Pulmonary artery endothelial cell (primary cell): Measurements from ENCODE around the gene PTPN7. TPM values are rescaled to one million over a fixed set of nuclear protein-coding genes. Genes with fewer than 3 reads are reported as not detected.
A peak's percentile ranks its signal among the peaks of the same experiment; 100 is the strongest.
"Not testable (repeated sequence)": the region's sequence is repeated elsewhere in the genome, so short reads cannot be mapped to it uniquely, and the experiment has no call there.

ENCODE experiments used
- DNase-seq: peaks from one replicate; pipeline ENCODE4 v3.0.0-alpha.2; 2011; ENCODE audit warnings: low read depth, low spot score
- total RNA-seq: library from RNA; depleted of rRNA; stranded (reverse); fragments of >200 nt; gene quantifications from 2 replicates; pipeline ENCODE4 v1.2.3, GENCODE V29; 2014

The PTPN7 gene
- total RNA-seq, 1 donor from 2014 or later: 0.40 TPM

DNA sequence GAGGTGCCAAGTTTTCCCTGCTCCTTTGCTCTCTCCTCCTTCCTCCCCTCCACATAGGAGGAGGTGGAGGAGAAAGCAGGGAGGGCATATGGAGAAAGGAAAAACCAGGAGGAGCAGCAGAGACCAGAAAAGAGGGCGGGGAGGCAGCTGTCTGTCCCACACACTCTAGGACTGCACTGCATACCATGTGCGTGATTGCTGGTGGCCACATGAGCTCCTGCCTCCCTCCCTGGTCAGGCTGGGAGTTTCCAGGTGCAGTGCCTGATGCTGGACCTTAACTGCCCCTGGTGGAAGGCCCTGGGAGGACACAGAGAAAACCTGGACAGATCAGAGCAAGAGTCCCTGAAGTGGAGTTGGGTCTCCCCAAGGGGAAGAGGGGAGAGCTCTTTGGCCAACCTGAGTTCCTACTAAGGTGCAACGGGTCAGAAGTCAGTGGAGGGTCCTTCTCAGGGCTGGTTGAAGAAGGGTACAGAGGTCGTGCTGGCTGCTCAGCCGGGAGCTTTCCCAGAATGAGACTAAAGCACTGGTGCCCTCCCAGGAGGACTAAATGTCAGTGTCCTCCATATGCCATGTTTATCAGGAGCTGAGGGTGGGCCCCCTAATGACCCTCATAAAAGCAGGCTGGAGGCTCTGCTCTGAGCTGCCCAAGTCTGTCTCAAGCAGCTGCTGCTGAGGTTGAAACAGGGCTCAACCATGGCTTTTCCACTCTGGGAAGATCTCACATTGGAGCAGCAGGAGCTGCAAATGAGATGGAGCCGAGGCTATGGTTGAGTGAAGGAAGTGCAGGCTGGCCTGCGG lies 29.7 kb upstream of the PTPN7 start:
- no peak for DNase-seq

DNA sequence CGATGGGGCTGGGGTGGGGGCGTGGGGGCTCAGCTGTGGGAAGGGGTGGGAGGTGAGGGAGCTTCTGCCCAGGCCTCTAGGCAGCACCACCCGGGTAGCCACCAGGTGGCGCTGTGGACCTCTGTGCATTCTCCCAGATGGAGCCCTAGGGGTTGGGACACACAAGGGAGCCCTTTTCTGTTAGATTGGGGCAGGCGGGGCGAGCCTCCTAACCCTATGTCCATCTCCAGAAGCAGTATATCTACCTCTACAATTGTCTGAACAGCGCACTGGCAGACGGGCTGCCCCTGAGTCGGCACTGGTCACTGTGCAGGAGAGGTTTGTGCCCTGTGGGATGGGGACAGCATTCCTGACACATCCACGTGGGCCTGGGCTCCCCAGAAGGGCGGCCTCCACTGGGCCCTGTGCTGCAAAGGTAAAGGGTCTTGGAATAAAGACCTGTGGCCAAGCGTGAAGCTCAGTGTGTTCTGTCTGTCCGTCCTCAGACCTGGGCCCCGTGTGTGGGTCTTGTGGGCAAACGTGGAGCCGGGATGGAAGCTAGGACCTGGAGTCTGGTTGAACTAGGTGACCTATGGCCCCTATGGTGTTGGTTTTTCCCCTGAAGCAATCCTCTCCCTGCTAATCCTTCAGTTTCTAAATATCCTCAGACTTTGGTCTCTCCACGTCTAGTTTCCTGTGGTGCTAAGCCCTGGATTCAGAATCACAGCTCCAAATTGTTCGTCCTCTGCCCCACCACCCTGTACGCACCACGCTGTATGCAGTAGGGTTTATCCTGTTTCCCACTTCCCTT lies 28.8 kb upstream of the PTPN7 start:
- no peak for DNase-seq

DNA sequence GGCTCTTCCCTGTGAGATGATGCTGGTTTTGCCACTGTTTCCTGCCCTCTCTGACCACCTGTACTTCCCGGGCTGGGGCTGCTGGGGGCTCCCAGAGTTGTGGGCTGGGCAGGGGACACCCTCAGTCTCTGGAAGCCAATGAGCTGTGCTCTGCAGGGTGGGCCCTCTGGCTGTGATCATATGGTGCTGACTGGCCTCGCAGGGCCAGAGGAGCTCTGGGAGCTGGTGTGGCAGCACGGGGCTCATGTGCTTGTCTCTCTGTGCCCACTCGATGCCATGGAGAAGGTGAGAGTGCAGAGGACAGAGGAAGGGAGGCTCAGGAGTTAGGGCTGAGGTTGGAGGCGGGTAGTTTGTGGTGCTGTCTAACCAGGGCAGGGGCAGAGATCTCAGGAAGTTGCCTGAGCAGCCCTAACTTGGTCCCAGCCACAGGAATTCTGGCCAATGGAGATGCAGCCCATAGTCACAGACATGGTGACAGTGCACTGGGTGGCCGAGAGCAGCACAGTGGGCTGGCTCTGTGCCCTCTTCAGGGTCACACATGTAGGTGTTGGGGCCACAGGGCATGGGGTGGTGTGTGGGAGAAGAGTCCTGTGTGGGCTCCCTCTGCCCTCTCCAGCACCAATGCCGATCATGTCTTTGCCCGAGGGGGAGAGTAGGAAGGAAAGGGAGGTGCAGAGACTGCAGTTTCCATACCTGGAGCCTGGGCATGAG lies 27.4 kb upstream of the PTPN7 start:
- no peak for DNase-seq

DNA sequence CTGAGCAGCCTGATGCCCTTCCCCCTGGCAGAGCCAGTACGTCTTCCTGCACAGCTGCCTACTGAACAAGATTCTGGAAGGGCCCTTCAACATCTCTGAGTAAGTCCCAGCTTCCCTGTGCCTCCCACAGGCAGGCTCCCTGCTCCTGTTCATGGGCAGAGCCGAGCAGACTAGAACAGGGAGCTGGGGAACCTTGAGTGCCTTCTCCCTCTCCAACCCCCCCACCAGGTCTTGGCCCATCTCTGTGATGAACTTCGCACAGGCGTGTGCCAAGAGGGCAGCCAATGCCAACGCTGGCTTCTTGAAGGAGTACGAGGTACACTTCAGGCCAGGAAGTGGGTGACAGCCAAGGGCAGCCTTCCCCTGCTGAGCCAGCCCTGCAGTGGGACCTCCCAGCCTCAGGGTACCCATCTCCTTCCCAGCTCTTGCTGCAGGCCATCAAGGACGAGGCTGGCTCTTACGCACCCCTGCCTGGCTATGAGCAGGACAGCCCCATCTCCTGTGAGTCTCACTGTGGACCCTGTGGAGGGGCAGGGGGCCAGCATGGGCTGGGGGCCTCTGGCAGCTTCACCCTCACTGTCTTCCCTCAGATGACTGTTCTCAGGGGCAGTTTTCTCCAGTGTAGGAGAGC lies 26.8 kb upstream of the PTPN7 start:
- DNase-seq: no peak

- no peak for DNase-seq
Observed at GRCh38 chr1:202186327-202186726, 25.9 kb upstream of the PTPN7 start.

- DNase-seq: peak; percentile 51
Observed at GRCh38 chr1:202184750-202185460, 24.5 kb upstream of the PTPN7 start.

DNA sequence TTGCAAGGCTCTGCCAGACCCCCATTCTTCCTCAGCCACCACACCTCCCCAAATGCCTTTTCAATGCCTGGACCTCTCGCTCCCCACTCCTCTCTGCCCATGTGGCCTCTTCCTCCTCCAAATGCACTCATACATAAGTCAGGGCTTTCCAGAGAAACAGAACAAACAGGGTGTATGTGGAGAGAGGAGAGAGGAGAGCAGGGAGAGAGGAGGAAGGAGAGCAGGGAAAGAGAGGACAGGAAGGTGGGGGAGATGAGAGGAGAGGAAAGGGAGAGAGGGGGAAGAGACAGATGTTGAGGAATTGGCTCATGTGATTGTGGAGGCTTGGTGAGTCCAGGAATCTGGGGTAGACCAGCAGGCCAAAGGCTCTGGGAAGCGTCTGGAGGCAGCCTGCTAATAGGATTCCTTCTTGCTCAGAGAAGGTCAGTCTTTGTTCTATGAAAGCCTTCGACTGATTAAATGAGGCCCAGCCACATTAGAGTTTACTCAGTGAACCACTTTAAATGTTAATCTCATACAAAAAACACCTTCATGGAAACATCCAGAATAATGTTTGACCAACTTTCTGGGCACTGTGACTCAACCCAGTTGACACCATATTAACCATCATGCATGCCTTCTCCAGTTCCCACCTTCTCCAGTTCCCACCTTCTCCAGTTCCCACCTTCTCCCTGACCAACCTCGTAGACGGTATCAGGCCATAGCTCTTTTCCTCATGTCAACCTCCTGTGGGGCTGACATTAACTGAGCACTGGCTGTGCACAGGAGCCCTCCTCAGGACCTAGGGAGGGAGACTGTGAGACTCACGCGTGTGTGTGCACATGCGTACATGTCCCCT lies 21.9 kb upstream of the PTPN7 start:
- no peak for DNase-seq

GRCh38 chr1:202181586-202181985 lies 21.2 kb upstream of the PTPN7 start:
- no peak for DNase-seq

DNA sequence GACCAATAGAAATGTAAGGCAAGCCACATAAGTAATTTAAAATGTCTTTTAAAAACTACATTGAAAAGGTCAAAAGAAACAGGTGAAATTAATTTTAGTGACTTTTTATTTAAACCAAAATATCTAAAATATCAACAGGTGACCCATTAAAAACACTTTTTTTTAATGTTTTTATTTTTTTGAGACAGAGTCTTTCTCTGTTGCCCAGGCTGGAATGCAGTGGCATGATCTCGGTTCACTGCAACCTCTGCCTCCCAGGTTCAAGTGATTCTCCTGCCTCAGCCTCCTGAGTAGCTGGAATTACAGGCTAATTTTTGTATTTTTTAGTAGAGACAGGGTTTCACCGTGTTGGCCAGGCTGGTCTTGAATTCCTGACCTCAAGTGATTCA lies 20.3 kb upstream of the PTPN7 start:
- DNase-seq: not testable (repeated sequence)

GRCh38 chr1:202179828-202180750 lies 19.7 kb upstream of the PTPN7 start:
- no peak for DNase-seq

DNA sequence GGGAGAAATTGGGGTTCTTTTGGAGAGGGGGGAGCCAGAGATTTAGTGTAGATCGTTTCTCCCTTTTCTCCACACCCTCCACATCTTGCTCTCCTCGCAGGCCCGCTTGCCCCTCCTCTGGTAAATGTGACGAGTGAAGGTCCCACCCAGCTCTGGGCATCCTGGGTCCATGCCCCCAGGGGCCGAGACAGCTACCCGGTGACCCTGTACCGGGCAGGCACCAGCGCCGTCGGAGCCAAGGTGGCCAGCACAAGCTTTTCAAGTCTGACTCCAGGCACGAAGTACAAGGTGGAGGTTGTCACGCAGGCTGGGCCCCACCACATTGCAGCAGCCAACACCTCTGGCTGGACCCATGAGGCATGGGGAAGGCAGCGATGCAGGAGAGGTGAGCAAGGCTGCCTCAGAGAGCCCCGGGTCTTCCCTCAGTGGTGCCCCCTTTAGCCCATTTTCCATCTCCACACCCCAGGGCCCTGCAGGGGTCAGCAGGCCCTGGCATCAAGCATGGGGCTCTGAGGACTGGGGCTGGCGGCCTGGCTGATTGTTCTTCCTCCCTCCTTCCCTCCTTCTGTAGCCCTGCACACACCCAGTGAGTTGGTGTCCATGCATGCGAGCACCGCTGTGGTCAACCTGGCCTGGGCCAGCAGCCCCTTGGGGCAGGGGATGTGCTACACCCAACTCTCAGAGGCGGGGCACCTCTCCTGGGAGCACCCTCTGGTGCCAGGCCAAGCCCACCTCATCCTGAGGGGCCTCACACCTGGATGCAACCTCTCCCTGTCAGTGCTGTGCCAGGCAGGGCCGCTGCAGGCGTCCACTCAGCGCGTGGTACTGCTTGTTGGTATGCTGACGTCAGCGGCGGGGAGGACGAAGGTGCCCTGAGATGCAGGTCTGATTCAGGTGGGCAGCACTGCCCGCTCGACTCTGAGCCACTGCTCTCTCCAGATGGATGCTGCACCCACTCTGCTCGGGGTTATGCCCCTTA lies 16.8 kb upstream of the PTPN7 start:
- no peak for DNase-seq

DNA sequence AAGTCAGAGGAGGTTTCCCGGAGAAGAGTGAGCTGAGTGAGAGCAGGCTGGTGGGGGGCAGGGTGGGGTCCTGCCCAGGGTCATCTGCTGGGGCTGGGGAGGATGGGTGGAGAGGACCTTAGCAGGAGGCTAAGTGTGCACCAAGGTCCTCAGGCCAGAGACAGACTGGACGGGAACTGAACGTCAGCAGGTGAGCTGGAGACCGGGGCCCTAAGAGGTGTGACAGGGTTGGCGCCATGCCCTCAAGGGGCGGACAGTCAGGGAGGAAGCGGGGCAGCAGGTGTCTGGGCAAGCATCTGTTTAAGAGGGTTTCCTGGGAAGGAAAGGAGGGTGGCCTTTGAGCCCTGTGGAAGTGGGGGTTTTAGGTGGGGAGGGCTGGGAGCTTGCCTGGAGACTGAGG lies 13.6 kb upstream of the PTPN7 start:
- DNase-seq: no peak

DNA sequence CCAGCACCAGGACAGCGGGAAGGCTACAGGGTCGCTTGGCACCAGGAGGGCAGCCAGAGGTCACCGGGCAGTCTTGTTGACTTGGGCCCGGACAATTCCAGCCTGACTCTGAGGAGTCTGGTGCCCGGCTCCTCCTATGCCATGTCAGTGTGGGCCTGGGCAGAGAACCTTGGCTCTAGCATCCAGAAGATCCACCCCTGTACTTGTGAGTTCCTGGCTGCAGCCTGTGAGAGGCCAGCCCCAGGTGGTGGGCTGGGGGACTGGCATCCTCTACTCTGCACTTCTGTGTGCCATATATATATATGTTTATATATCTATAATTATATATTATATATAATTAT lies 11.6 kb upstream of the PTPN7 start:
- DNase-seq: no peak

DNA sequence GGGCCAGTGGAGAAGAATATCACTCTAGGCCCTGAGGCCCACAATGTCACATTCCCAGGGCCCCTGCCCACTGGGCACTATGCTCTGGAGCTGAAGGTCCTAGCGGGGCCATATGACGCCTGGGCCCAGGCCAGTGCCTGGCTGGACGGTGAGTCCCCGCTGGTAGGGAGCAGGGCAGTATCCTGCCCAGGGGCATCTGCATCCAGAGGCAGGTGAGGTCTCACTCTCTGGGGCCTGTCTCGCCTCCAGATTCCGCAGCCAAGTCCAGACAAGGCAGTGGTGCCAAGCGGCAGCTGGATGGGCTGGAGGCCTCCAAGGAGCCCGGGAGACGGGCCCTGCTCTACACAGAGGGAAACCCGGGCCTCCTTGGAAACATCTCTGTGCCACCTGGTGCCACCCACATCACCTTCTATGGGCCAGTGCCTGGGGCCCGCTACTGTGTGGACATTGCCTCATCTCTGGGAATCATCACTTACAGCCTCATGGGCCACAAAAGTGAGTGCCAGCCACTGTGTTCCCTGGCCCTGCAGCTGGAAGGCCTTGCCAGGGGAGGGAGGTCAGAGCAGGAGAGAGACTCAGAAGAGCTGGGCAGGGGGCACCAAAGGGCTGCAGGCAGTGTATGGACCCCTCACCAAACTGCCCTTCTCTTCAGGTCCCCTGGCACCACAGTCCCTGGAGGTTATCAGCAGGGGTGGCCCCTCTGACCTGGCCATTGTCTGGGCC lies 11.1 kb upstream of the PTPN7 start:
- no peak for DNase-seq

- no peak for DNase-seq
Observed at GRCh38 chr1:202170726-202171125, 10.3 kb upstream of the PTPN7 start.

DNA sequence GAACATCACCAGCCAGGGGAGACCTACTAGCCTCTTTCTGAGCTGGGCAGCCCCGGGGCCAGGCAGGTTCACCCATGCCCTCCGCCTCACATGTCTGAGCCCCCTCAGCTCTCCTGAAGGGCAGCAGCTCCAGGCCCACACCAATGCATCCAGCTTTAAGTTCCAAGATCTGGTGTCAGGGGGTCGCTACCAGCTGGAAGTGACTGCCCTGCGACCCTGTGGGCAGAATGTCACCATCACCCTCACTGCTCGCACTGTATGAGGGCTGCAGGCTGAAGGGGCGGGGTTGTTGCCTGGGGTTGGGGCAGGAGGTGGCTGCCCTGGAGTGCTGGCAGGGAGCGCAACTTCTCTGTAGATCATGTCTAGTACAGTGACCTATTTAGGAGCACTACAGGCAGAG lies 8.5 kb upstream of the PTPN7 start:
- no peak for DNase-seq

- no peak for DNase-seq
Observed at GRCh38 chr1:202167708-202168415, 7.5 kb upstream of the PTPN7 start.
